PFSK-1 (cell line): ENCODE measurements around the gene DMRTC2.

Experiments used
- FOXP2 ChIP-seq: optimal IDR thresholded peaks from 2 replicates; pipeline ENCODE3; 2011; ENCODE audit warnings: borderline replicate concordance, control low read depth, inconsistent platforms; ENCODE audit not compliant: insufficient read depth; ENCODE audit errors: extremely low read length, extremely low read depth
- POLR2AphosphoS5 ChIP-seq: IDR thresholded peaks from 2 replicates; pipeline ENCODE4 v1.6.1; 2012; ENCODE audit warnings: low read depth, mild to moderate bottlenecking, control low read depth, low read length, moderate library complexity
- REST ChIP-seq, 2 experiments: IDR thresholded peaks; 2 replicates each; pipeline versions ENCODE4 v1.6.1 to v1.8.0; 2011 to 2012; ENCODE audit warnings: low read depth in 2 of 2, low read length in 2 of 2, control low read depth in 1 of 2, inconsistent platforms in 1 of 2, mild to moderate bottlenecking in 1 of 2, moderate library complexity in 1 of 2; ENCODE audit not compliant: insufficient read depth in 1 of 2
- SIN3A ChIP-seq: IDR thresholded peaks from 2 replicates; pipeline ENCODE4 v1.6.1; 2012; ENCODE audit warnings: mild to moderate bottlenecking, low read length, moderate library complexity, borderline replicate concordance; ENCODE audit not compliant: insufficient read depth
- TAF1 ChIP-seq: IDR thresholded peaks from 2 replicates; pipeline ENCODE4 v1.6.1; 2012; ENCODE audit warnings: low read length, control low read depth, borderline replicate concordance; ENCODE audit not compliant: insufficient read depth

The DMRTC2 gene

GRCh38 chr19:41810301-41810700, 34.5 kb upstream of the DMRTC2 start:
- TF ChIP-seq FOXP2 (no peak), TAF1 (no peak), SIN3A (no peak), REST (IDR thresholded peaks at IDR 0.05; ENCODE audit: insufficient read depth in 1 of 2, low read depth in 2 of 2, low read length in 2 of 2) (no peak), POLR2AphosphoS5 (no peak)

GRCh38 chr19:41811036-41811435, 33.8 kb upstream of the DMRTC2 start:
- TF ChIP-seq POLR2AphosphoS5 (no peak), TAF1 (no peak), FOXP2 (no peak), REST (IDR thresholded peaks at IDR 0.05; ENCODE audit: insufficient read depth in 1 of 2, low read depth in 2 of 2, low read length in 2 of 2) (no peak), SIN3A (no peak)

GRCh38 chr19:41811981-41812380, 32.9 kb upstream of the DMRTC2 start:
- TF ChIP-seq TAF1 (no peak), REST (IDR thresholded peaks at IDR 0.05; ENCODE audit: insufficient read depth in 1 of 2, low read depth in 2 of 2, low read length in 2 of 2) (no peak), SIN3A (no peak), POLR2AphosphoS5 (no peak), FOXP2 (no peak)

GRCh38 chr19:41813911-41814310, 30.9 kb upstream of the DMRTC2 start:
- TF ChIP-seq FOXP2 (no peak), SIN3A (no peak), POLR2AphosphoS5 (no peak), TAF1 (no peak), REST (IDR thresholded peaks at IDR 0.05; ENCODE audit: insufficient read depth in 1 of 2, low read depth in 2 of 2, low read length in 2 of 2) (no peak)

- no peak for TF ChIP-seq SIN3A
- TF ChIP-seq FOXP2 = no peak
- TF ChIP-seq TAF1 = no peak
- TF ChIP-seq REST (IDR thresholded peaks at IDR 0.05; ENCODE audit: insufficient read depth in 1 of 2, low read depth in 2 of 2, low read length in 2 of 2) = no peak
- no peak for TF ChIP-seq POLR2AphosphoS5
These were observed 29.5 kb upstream of the DMRTC2 start for GRCh38 chr19:41815301-41815700.
